Caco-2 (cell line): ENCODE results near the gene C3. TPM values are rescaled to one million over a fixed set of nuclear protein-coding genes. Genes with fewer than 3 reads are reported as not detected.

Source experiments
- BruUV-seq: library from RNA; stranded (reverse); fragments of 400-500 nt; replicated peaks from 2 replicates; lab custom pipeline; 2021; lab: Mats Ljungman, UMichigan
- CTCF ChIA-PET: fragments of 300-600 bp; sonication (Branson Sonifier 250); formaldehyde crosslinking; loops from one replicate; lab custom pipeline; 2022; ENCODE audit warnings: antibody characterized with exemption; lab: Charles Lee
- POLR2A ChIA-PET: fragments of 300-600 bp; sonication (Branson Sonifier 250); formaldehyde crosslinking; loops from one replicate; lab custom pipeline; 2022; ENCODE audit warnings: antibody characterized with exemption; lab: Charles Lee
- DNase-seq, 2 experiments: peaks; one replicate each; pipeline versions ENCODE4 v3.0.0 to v3.0.0-alpha.2; 2020 to 2022
- H3K27me3 ChIP-seq: replicated peaks from 2 replicates; pipeline ENCODE4 v1.6.0; 2011; ENCODE audit warnings: low read length; ENCODE audit not compliant: control insufficient read depth, insufficient read depth
- H3K36me3 ChIP-seq: 2 replicates; pipeline ENCODE4 v1.5.1; 2011; ENCODE audit warnings: low read length; ENCODE audit not compliant: control insufficient read depth, insufficient read depth
- H3K4me1 ChIP-seq: fragments of 250-450 bp; sonication (Bioruptor Pico); 2 replicates; pipeline ENCODE4 v1.5.1; 2020; ENCODE audit warnings: mild to moderate bottlenecking
- H3K4me3 ChIP-seq: 2 replicates; pipeline ENCODE4 v1.5.1; 2011; ENCODE audit warnings: low read depth, mild to moderate bottlenecking, control low read depth, low read length
- H3K9me3 ChIP-seq: fragments of 250-450 bp; sonication (Bioruptor Pico); 2 replicates; pipeline ENCODE4 v1.5.1; 2020; ENCODE audit warnings: mild to moderate bottlenecking, moderate library complexity
- H3K27ac Mint-ChIP-seq: one replicate; pipeline ENCODE4 v1.8.0; 2022; ENCODE audit warnings: mixed read lengths; ENCODE audit not compliant: unreplicated experiment
- H3K27me3 Mint-ChIP-seq: one replicate; pipeline ENCODE4 v1.8.0; 2022; ENCODE audit warnings: mixed read lengths; ENCODE audit not compliant: insufficient read depth, unreplicated experiment
- H3K36me3 Mint-ChIP-seq: one replicate; pipeline ENCODE4 v1.8.0; 2022; ENCODE audit warnings: mild to moderate bottlenecking, mixed read lengths; ENCODE audit not compliant: insufficient read depth, unreplicated experiment
- H3K4me1 Mint-ChIP-seq: one replicate; pipeline ENCODE4 v1.8.0; 2022; ENCODE audit warnings: low read depth, mixed read lengths; ENCODE audit not compliant: unreplicated experiment
- H3K4me3 Mint-ChIP-seq: one replicate; pipeline ENCODE4 v1.8.0; 2022; ENCODE audit warnings: mild to moderate bottlenecking, moderate library complexity, mixed read lengths; ENCODE audit not compliant: unreplicated experiment
- H3K9me3 Mint-ChIP-seq: one replicate; pipeline ENCODE4 v1.8.0; 2022; ENCODE audit warnings: mixed read lengths; ENCODE audit not compliant: unreplicated experiment
- intact Hi-C: fragments of 100-400 bp; cut with micrococcal nuclease; formaldehyde crosslinking; loops from one replicate; pipeline ENCODE4 v1.10.0; 2022; ENCODE audit not compliant: unreplicated experiment
- total RNA-seq: library from RNA; stranded (reverse); gene quantifications from 2 replicates; pipeline ENCODE4 v1.2.3, GENCODE V29; 2022
- TF ChIP-seq, protein P1 (sequence below), 2 experiments: fragments of 200-600 bp in 1 of 2; IDR thresholded peaks; 1 replicate in 1 of 2; 2 replicates in 1 of 2; pipeline versions ENCODE4 v1.5.1 to v1.8.0; 2011 to 2022; ENCODE audit warnings: antibody characterized with exemption in 1 of 2, control low read depth in 1 of 2, inconsistent platforms in 1 of 2, low read depth in 1 of 2, low read length in 1 of 2, mild to moderate bottlenecking in 1 of 2, moderate library complexity in 1 of 2; ENCODE audit not compliant: insufficient read depth in 1 of 2, severe bottlenecking in 1 of 2, unreplicated experiment in 1 of 2

Gene C3
- total RNA-seq, 1 experiment from 2014 or later = 21.7 TPM

DNA sequence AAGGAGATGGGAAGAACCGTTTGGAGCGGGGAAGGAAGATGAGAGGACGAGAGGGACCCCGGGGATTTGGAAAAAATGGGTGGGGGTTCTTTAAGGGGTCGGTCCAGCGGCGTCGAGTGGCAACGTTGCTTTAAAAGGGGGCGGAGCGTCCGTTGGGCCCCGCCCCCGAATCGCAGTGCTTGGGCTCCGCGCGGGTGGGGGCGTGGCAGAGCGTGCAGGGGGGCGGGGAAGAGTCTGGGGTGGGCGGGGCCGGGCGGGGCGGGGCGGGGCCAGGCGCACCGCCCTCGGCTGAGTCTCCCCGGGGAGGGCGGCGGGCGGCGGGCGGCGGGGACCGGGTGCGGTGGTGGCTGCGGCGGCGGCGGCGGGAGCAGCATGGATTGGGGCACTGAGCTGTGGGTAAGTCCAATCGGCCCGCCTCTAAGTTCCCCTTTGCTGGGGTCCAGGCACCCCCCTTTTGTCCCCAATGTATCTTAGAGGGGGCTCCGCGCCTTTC lies 19.0 kb upstream of the C3 start, which contains the start of gene TRIP10:
Gene TRIP10, plus strand, starts transcription at position 291 of the 493 bp plus-strand sequence. Its CDS starts 82 bp downstream, at position 373.
- Histone ChIP-seq H3K27me3 (no peaks in the 10 kb centered on the region), H3K4me1 (peaks cover 20% of the 10 kb centered on the region), H3K36me3 (peaks cover 10% of the 10 kb centered on the region), H3K4me3 (peak within 1 kb of the TSS; percentile 95), H3K9me3 (no peaks in the 10 kb centered on the region)
- no peaks in the 10 kb centered on the region for H3K27me3 Mint-ChIP-seq
- TF ChIP-seq, protein P1, sequence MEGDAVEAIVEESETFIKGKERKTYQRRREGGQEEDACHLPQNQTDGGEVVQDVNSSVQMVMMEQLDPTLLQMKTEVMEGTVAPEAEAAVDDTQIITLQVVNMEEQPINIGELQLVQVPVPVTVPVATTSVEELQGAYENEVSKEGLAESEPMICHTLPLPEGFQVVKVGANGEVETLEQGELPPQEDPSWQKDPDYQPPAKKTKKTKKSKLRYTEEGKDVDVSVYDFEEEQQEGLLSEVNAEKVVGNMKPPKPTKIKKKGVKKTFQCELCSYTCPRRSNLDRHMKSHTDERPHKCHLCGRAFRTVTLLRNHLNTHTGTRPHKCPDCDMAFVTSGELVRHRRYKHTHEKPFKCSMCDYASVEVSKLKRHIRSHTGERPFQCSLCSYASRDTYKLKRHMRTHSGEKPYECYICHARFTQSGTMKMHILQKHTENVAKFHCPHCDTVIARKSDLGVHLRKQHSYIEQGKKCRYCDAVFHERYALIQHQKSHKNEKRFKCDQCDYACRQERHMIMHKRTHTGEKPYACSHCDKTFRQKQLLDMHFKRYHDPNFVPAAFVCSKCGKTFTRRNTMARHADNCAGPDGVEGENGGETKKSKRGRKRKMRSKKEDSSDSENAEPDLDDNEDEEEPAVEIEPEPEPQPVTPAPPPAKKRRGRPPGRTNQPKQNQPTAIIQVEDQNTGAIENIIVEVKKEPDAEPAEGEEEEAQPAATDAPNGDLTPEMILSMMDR (IDR thresholded peaks at IDR 0.05; ENCODE audit: insufficient read depth in 1 of 2, low read depth in 1 of 2, low read length in 1 of 2, severe bottlenecking in 1 of 2, unreplicated experiment in 1 of 2) = no peak
- no TSS peak for BruUV-seq
- H3K36me3 Mint-ChIP-seq = peaks cover 72% of the 10 kb centered on the region
- DNase-seq = peak; percentile 76 to 81
- peaks cover 24% of the 10 kb centered on the region for H3K4me1 Mint-ChIP-seq
- ChIA-PET POLR2A (interaction anchor here (1.0 kb wide), 1 partner anchor 13 kb away, joined by 11 read pairs; no protein-coding TSS in a partner anchor), CTCF (interaction anchor here (1.1 to 2.3 kb wide), 2 partner anchors 13 to 124 kb away, joined by 3 to 27 read pairs; no protein-coding TSS in a partner anchor)
- peak within 1 kb of the TSS; percentile 78 for H3K4me3 Mint-ChIP-seq
- no peaks in the 10 kb centered on the region for H3K9me3 Mint-ChIP-seq
- peak within 1 kb of the TSS; percentile 99 for H3K27ac Mint-ChIP-seq
- intact Hi-C loops = no loop called here

DNA sequence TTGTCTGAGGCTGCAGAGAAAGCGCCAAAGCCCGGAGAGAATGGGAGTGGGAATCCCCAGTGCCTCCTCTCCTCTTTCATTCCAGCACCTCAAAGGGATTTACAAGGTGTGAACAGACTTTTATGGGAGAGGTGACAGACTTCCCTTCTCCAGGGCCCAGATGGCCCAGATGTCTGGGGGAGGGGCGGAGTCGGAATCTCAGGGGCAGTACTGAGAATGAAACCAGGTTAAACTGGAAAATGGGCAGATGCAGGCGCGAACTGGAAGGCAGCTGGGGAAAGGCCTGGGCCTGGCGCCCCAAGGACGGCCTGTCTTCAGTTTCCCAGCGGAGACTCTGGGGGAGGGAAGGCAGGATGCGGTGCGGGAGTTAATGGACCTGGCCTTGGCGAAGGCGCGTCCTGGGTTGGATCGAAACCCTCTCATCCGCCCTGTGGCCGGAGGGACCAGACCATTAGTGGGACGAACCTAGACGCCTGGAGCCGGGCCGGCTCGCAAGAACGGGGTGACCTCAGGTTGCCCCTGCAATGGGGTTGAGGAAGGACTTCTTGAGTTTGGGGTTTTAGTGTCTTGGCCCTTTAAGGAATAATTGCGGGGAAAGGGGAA lies 18.4 kb upstream of the C3 start:
- peak overlapping the region; percentile 78 for H3K4me3 Mint-ChIP-seq
- no peaks in the 10 kb centered on the region for H3K9me3 Mint-ChIP-seq
- POLR2A ChIA-PET = interaction anchor here (0.6 to 1.9 kb wide), 3 partner anchors 14 to 152 kb away, joined by 11 to 27 read pairs (median 14); no protein-coding TSS in a partner anchor
- Histone ChIP-seq H3K4me3 (peak overlapping the region; percentile 38), H3K4me1 (peaks cover 20% of the 10 kb centered on the region), H3K9me3 (no peaks in the 10 kb centered on the region), H3K36me3 (peaks cover 10% of the 10 kb centered on the region), H3K27me3 (no peaks in the 10 kb centered on the region)
- peak overlapping the region; percentile 99 for H3K27ac Mint-ChIP-seq
- BruUV-seq = TSS peak; percentile 58
- no peaks in the 10 kb centered on the region for H3K27me3 Mint-ChIP-seq
- peaks cover 19% of the 10 kb centered on the region for H3K4me1 Mint-ChIP-seq
- intact Hi-C loops = loop anchor here (1.0 kb wide), 2 partner anchors 14 to 27 kb away; no protein-coding TSS in a partner anchor
- TF ChIP-seq, protein P1 (IDR thresholded peaks at IDR 0.05; ENCODE audit: insufficient read depth in 1 of 2, low read depth in 1 of 2, low read length in 1 of 2, severe bottlenecking in 1 of 2, unreplicated experiment in 1 of 2) = no peak
- no peak for DNase-seq
- H3K36me3 Mint-ChIP-seq = peaks cover 66% of the 10 kb centered on the region
- CTCF ChIA-PET = interaction anchor here (1.1 to 2.3 kb wide), 6 partner anchors 10 to 222 kb away, joined by 3 to 29 read pairs (median 5); partner anchors contain the start of genes SH2D3A and TNFSF9
